Stimulated activated effector memory CD8-positive, alpha-beta T cell treated with anti-CD3 and anti-CD28 coated beads, Interleukin-12 subunit alpha, Interleukin-12 subunit beta, amount 100 ng/mL, for 72 hours (primary cell): Measurements from ENCODE around the gene RBBP7.
"Not testable (repeated sequence)": the region's sequence is repeated elsewhere in the genome, so short reads cannot be mapped to it uniquely, and the experiment has no call there.

Experiments used
- ATAC-seq: fragments of 150-1000 bp; cut with Tn5 transposase; 2 replicates; pipeline ENCODE4 v1.10.0; 2021
- DNase-seq, 2 donors: peaks; one replicate each; pipeline ENCODE4 v3.0.0; 2021 to 2022; ENCODE audit warnings: low spot score in 2 of 2
- H3K27ac Mint-ChIP-seq: one replicate; pipeline ENCODE4 v1.8.0; 2022; ENCODE audit warnings: mild to moderate bottlenecking, mixed read lengths
- H3K36me3 Mint-ChIP-seq: one replicate; pipeline ENCODE4 v1.8.0; 2022; ENCODE audit warnings: mild to moderate bottlenecking, mixed read lengths
- H3K4me1 Mint-ChIP-seq: one replicate; pipeline ENCODE4 v1.8.0; 2022; ENCODE audit warnings: mixed read lengths
- H3K4me3 Mint-ChIP-seq: one replicate; pipeline ENCODE4 v1.8.0; 2022; ENCODE audit warnings: mild to moderate bottlenecking, mixed read lengths
- H3K9me3 Mint-ChIP-seq: one replicate; pipeline ENCODE4 v1.8.0; 2022; ENCODE audit warnings: mixed read lengths

Gene RBBP7

GRCh38 chrX:16874458-16875095, 4.4 kb upstream of the RBBP7 start:
- Mint-ChIP-seq H3K27ac (no peak overlapping the region), H3K4me1 (no peaks in the 10 kb centered on the region), H3K9me3 (no peaks in the 10 kb centered on the region), H3K4me3 (no peak overlapping the region), H3K36me3 (peaks cover 6% of the 10 kb centered on the region)
- no peak for ATAC-seq
- no peak for DNase-seq

- H3K27ac Mint-ChIP-seq, result no peak overlapping the region
Measured at GRCh38 chrX:16873106-16873505, 2.9 kb upstream of the RBBP7 start.

GRCh38 chrX:16870862-16871815, 977 bp upstream of the RBBP7 start:
- H3K4me3 Mint-ChIP-seq, result peak overlapping the region; percentile 95
- DNase-seq (peak in 1 of 2 donors; percentile 52), ATAC-seq (peak; percentile 6)
- H3K36me3 Mint-ChIP-seq, result peaks cover 38% of the 10 kb centered on the region
- peak overlapping the region; percentile 86 for H3K27ac Mint-ChIP-seq
- no peaks in the 10 kb centered on the region for H3K9me3 Mint-ChIP-seq
- H3K4me1 Mint-ChIP-seq, result peaks cover 18% of the 10 kb centered on the region

More at GRCh38 chrX:16873106-16873505, 2.9 kb upstream of the RBBP7 start:
- DNase-seq, result no peak
- peaks cover 18% of the 10 kb centered on the region for H3K36me3 Mint-ChIP-seq
- no peaks in the 10 kb centered on the region for H3K9me3 Mint-ChIP-seq
- peaks cover 8% of the 10 kb centered on the region for H3K4me1 Mint-ChIP-seq
- no peak for ATAC-seq
- H3K4me3 Mint-ChIP-seq, result no peak overlapping the region

GRCh38 chrX:16869393-16870094, 618 bp downstream of the RBBP7 start:
- peaks cover 24% of the 10 kb centered on the region for H3K4me1 Mint-ChIP-seq
- H3K27ac Mint-ChIP-seq, result peak overlapping the region; percentile 98
- peak overlapping the region; percentile 95 for H3K4me3 Mint-ChIP-seq
- ATAC-seq (peak; percentile 68), DNase-seq (peak; percentile 25 to 61)
- H3K9me3 Mint-ChIP-seq, result no peaks in the 10 kb centered on the region
- H3K36me3 Mint-ChIP-seq, result peaks cover 54% of the 10 kb centered on the region

- Mint-ChIP-seq H3K36me3 (peaks cover 60% of the 10 kb centered on the region), H3K9me3 (no peaks in the 10 kb centered on the region), H3K27ac (peak overlapping the region; percentile 92), H3K4me1 (peaks cover 24% of the 10 kb centered on the region), H3K4me3 (peak overlapping the region; percentile 95)
- no peak for DNase-seq
- peak; percentile 56 for ATAC-seq
Measured at GRCh38 chrX:16868920-16869319, 1.2 kb downstream of the RBBP7 start.

GRCh38 chrX:16867947-16868346, 2.2 kb downstream of the RBBP7 start:
- H3K36me3 Mint-ChIP-seq, result peaks cover 70% of the 10 kb centered on the region
- ATAC-seq (no peak), DNase-seq (no peak)
- H3K9me3 Mint-ChIP-seq, result no peaks in the 10 kb centered on the region
- H3K4me1 Mint-ChIP-seq, result peaks cover 24% of the 10 kb centered on the region
- H3K27ac Mint-ChIP-seq, result no peak overlapping the region
- peak overlapping the region; percentile 95 for H3K4me3 Mint-ChIP-seq

GRCh38 chrX:16862829-16863228, 7.3 kb downstream of the RBBP7 start:
- Mint-ChIP-seq H3K36me3 (peaks cover 98% of the 10 kb centered on the region), H3K9me3 (no peaks in the 10 kb centered on the region), H3K4me1 (peaks cover 29% of the 10 kb centered on the region), H3K4me3 (no peak overlapping the region), H3K27ac (no peak overlapping the region)
- DNase-seq (no peak), ATAC-seq (no peak)

- H3K27ac Mint-ChIP-seq, result no peak overlapping the region
- DNase-seq, result no peak
- no peak for ATAC-seq
- H3K9me3 Mint-ChIP-seq, result no peaks in the 10 kb centered on the region
- peaks cover 98% of the 10 kb centered on the region for H3K36me3 Mint-ChIP-seq
- peaks cover 36% of the 10 kb centered on the region for H3K4me1 Mint-ChIP-seq
- no peak overlapping the region for H3K4me3 Mint-ChIP-seq
Measured at GRCh38 chrX:16856744-16857143, 13.4 kb downstream of the RBBP7 start.

GRCh38 chrX:16856076-16856404, 14.1 kb downstream of the RBBP7 start:
- H3K4me3 Mint-ChIP-seq, result not testable (repeated sequence)

GRCh38 chrX:16855363-16856075, 14.6 kb downstream of the RBBP7 start:
- Mint-ChIP-seq H3K4me1 (peaks cover 36% of the 10 kb centered on the region), H3K27ac (peak overlapping the region; percentile 56), H3K36me3 (peaks cover 99% of the 10 kb centered on the region), H3K4me3 (no peak overlapping the region), H3K9me3 (no peaks in the 10 kb centered on the region)
- ATAC-seq, result peak; percentile 48
- DNase-seq, result no peak

More at GRCh38 chrX:16856076-16856404, 14.1 kb downstream of the RBBP7 start:
- Mint-ChIP-seq H3K4me1 (peaks cover 36% of the 10 kb centered on the region), H3K36me3 (peaks cover 98% of the 10 kb centered on the region), H3K27ac (peak overlapping the region; percentile 56)
- ATAC-seq (peak; percentile 78), DNase-seq (peak in 1 of 2 donors; percentile 3)
- H3K9me3 Mint-ChIP-seq, result not testable (repeated sequence)

- Mint-ChIP-seq H3K4me3 (no peak overlapping the region), H3K4me1 (peaks cover 24% of the 10 kb centered on the region), H3K27ac (peak overlapping the region; percentile 76), H3K36me3 (peaks cover 99% of the 10 kb centered on the region), H3K9me3 (no peaks in the 10 kb centered on the region)
- no peak for DNase-seq
- no peak for ATAC-seq
Measured at GRCh38 chrX:16853537-16853936, 16.6 kb downstream of the RBBP7 start.

- Mint-ChIP-seq H3K4me1 (peaks cover 24% of the 10 kb centered on the region), H3K36me3 (peaks cover 100% of the 10 kb centered on the region), H3K27ac (peak overlapping the region; percentile 76), H3K9me3 (no peaks in the 10 kb centered on the region), H3K4me3 (no peak overlapping the region)
- no peak for DNase-seq
- peak; percentile 98 for ATAC-seq
Measured at GRCh38 chrX:16852617-16853179, 17.5 kb downstream of the RBBP7 start.

- Mint-ChIP-seq H3K4me1 (peaks cover 24% of the 10 kb centered on the region), H3K27ac (no peak overlapping the region), H3K4me3 (no peak overlapping the region), H3K9me3 (no peaks in the 10 kb centered on the region), H3K36me3 (peaks cover 100% of the 10 kb centered on the region)
- ATAC-seq (no peak), DNase-seq (no peak)
Measured at GRCh38 chrX:16851827-16852226, 18.3 kb downstream of the RBBP7 start.

GRCh38 chrX:16851421-16851820, 18.7 kb downstream of the RBBP7 start:
- peaks cover 24% of the 10 kb centered on the region for H3K4me1 Mint-ChIP-seq
- H3K27ac Mint-ChIP-seq, result no peak overlapping the region
- H3K36me3 Mint-ChIP-seq, result peaks cover 100% of the 10 kb centered on the region
- ATAC-seq (no peak), DNase-seq (no peak)
- no peaks in the 10 kb centered on the region for H3K9me3 Mint-ChIP-seq
- no peak overlapping the region for H3K4me3 Mint-ChIP-seq
